Panc1 (cell line): Measurements from ENCODE around the gene PEX1. TPM values are rescaled to one million over a fixed set of nuclear protein-coding genes. Genes with fewer than 3 reads are reported as not detected.

Experiments
- ATAC-seq: fragments of 200-7000 bp; cut with Tn5 transposase; 2 replicates; pipeline ENCODE4 v1.9.1; 2020; ENCODE audit warnings: mild to moderate bottlenecking, moderate library complexity
- BruUV-seq: library from RNA; stranded (reverse); fragments of 400-500 nt; replicated peaks from 2 replicates; lab custom pipeline; 2021; lab: Mats Ljungman, UMichigan
- CTCF ChIA-PET: fragments of 300-600 bp; sonication (Branson Sonifier 250); formaldehyde crosslinking; loops from one replicate; lab custom pipeline; 2022; ENCODE audit warnings: antibody characterized with exemption; lab: Charles Lee
- POLR2A ChIA-PET: fragments of 300-600 bp; sonication (Branson Sonifier 250); formaldehyde crosslinking; loops from one replicate; lab custom pipeline; 2022; ENCODE audit warnings: antibody characterized with exemption; lab: Charles Lee
- DNase-seq: peaks from one replicate; pipeline ENCODE4 v3.0.0-alpha.2; 2010; ENCODE audit warnings: low read depth, low spot score
- H3K27ac ChIP-seq: 2 replicates; pipeline ENCODE4 v1.5.1; 2011; ENCODE audit warnings: mild to moderate bottlenecking, low read length, inconsistent platforms
- H3K27me3 ChIP-seq: fragments of 200-500 bp; sonication (Bioruptor generic); 2 replicates; pipeline ENCODE4 v1.6.0; 2014; ENCODE audit warnings: low read length, inconsistent platforms; ENCODE audit not compliant: control insufficient read depth, insufficient read depth
- H3K36me3 ChIP-seq: fragments of 200-500 bp; sonication (Bioruptor generic); 2 replicates; pipeline ENCODE4 v1.5.1; 2014; ENCODE audit warnings: inconsistent platforms, mild to moderate bottlenecking, low read length, moderate library complexity; ENCODE audit not compliant: control insufficient read depth, insufficient read depth
- H3K4me1 ChIP-seq: 2 replicates; pipeline ENCODE4 v1.5.1; 2011; ENCODE audit warnings: inconsistent platforms, mild to moderate bottlenecking, low read length, moderate library complexity; ENCODE audit not compliant: control insufficient read depth, insufficient read depth
- H3K4me3 ChIP-seq, 2 experiments: 2 replicates each; pipeline ENCODE4 v1.5.1; 2011 to 2012; ENCODE audit warnings: low read depth in 2 of 2, low read length in 2 of 2, mild to moderate bottlenecking in 2 of 2, inconsistent platforms in 1 of 2, moderate library complexity in 1 of 2
- H3K9me3 ChIP-seq: fragments of 200-500 bp; sonication (Bioruptor generic); 2 replicates; pipeline ENCODE4 v1.5.1; 2014; ENCODE audit warnings: low read depth, mild to moderate bottlenecking, inconsistent platforms, low read length, moderate library complexity; ENCODE audit not compliant: control insufficient read depth, insufficient read depth
- CTCF ChIP-seq: fragments of 450-650 bp; IDR thresholded peaks from 2 replicates; pipeline ENCODE4 v1.5.1; 2017; ENCODE audit warnings: mild to moderate bottlenecking
- POLR2AphosphoS5 ChIP-seq: IDR thresholded peaks from 2 replicates; pipeline ENCODE4 v1.6.1; 2012; ENCODE audit warnings: mild to moderate bottlenecking, low read depth, low read length, moderate library complexity
- SIN3A ChIP-seq: IDR thresholded peaks from 2 replicates; pipeline ENCODE4 v1.6.1; 2012; ENCODE audit warnings: low read depth, mild to moderate bottlenecking, low read length, moderate library complexity, borderline replicate concordance; ENCODE audit not compliant: insufficient read depth
- TCF7L2 ChIP-seq: IDR thresholded peaks from 2 replicates; pipeline ENCODE4 v1.6.1; 2011; ENCODE audit warnings: mild to moderate bottlenecking, low read depth, low read length, inconsistent platforms
- in situ Hi-C: cut with HindIII; loops from 2 replicates; pipeline ENCODE4 v1.10.0; 2016; ENCODE audit warnings: low sequenced_read_pairs, low pct_unique_long_range_greater_than_20kb
- intact Hi-C: fragments of 100-400 bp; cut with micrococcal nuclease; formaldehyde crosslinking; loops from one replicate; pipeline ENCODE4 v1.10.0; 2022; ENCODE audit not compliant: unreplicated experiment
- total RNA-seq: library from RNA; stranded (reverse); gene quantifications from one replicate; pipeline ENCODE4 v1.2.1, GENCODE V29; 2021; ENCODE audit not compliant: unreplicated experiment
- TF ChIP-seq, protein P1 (sequence below), 2 experiments: IDR thresholded peaks; 2 replicates each; pipeline ENCODE4 v1.6.1; 2011 to 2012; ENCODE audit warnings: low read depth in 2 of 2, control low read depth in 1 of 2, low read length in 1 of 2, mild to moderate bottlenecking in 1 of 2, moderate library complexity in 1 of 2; ENCODE audit not compliant: insufficient read depth in 1 of 2

The PEX1 gene
- total RNA-seq, 1 experiment from 2014 or later, result 13.9 TPM

- in situ Hi-C loops, result no loop called here
These were observed 24.6 kb downstream of the PEX1 start for GRCh38 chr7:92503767-92504166.

GRCh38 chr7:92498557-92498956 is 29.8 kb downstream of the PEX1 start:
- no peaks in the 10 kb centered on the region; the same call in 1 of the 2 replicates for H3K36me3 ChIP-seq
- intact Hi-C loops (no loop called here), in situ Hi-C loops (no loop called here)

More at GRCh38 chr7:92503767-92504166, 24.6 kb downstream of the PEX1 start:
- no peak for ATAC-seq
- no peaks in the 10 kb centered on the region for H3K27me3 ChIP-seq
- no peaks in the 10 kb centered on the region for H3K4me1 ChIP-seq
- no peak overlapping the region for H3K4me3 ChIP-seq
- peaks cover 2% of the 10 kb centered on the region; the same call in 1 of the 2 replicates for H3K36me3 ChIP-seq
- intact Hi-C loops, result no loop called here
- no peaks in the 10 kb centered on the region for H3K9me3 ChIP-seq
- no peak overlapping the region for H3K27ac ChIP-seq
- no peak for DNase-seq
- ChIA-PET CTCF (no interaction called here), POLR2A (no interaction called here)
- BruUV-seq, result no TSS peak
- TF ChIP-seq CTCF (no peak), TCF7L2 (no peak)

More at GRCh38 chr7:92498557-92498956, 29.8 kb downstream of the PEX1 start:
- ChIA-PET CTCF (no interaction called here), POLR2A (no interaction called here)
- TF ChIP-seq, protein P1, sequence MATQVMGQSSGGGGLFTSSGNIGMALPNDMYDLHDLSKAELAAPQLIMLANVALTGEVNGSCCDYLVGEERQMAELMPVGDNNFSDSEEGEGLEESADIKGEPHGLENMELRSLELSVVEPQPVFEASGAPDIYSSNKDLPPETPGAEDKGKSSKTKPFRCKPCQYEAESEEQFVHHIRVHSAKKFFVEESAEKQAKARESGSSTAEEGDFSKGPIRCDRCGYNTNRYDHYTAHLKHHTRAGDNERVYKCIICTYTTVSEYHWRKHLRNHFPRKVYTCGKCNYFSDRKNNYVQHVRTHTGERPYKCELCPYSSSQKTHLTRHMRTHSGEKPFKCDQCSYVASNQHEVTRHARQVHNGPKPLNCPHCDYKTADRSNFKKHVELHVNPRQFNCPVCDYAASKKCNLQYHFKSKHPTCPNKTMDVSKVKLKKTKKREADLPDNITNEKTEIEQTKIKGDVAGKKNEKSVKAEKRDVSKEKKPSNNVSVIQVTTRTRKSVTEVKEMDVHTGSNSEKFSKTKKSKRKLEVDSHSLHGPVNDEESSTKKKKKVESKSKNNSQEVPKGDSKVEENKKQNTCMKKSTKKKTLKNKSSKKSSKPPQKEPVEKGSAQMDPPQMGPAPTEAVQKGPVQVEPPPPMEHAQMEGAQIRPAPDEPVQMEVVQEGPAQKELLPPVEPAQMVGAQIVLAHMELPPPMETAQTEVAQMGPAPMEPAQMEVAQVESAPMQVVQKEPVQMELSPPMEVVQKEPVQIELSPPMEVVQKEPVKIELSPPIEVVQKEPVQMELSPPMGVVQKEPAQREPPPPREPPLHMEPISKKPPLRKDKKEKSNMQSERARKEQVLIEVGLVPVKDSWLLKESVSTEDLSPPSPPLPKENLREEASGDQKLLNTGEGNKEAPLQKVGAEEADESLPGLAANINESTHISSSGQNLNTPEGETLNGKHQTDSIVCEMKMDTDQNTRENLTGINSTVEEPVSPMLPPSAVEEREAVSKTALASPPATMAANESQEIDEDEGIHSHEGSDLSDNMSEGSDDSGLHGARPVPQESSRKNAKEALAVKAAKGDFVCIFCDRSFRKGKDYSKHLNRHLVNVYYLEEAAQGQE (IDR thresholded peaks at IDR 0.05; ENCODE audit: insufficient read depth in 1 of 2, low read depth in 2 of 2, low read length in 1 of 2), result no peak
- TF ChIP-seq CTCF, result no peak
- no peak for TF ChIP-seq SIN3A
- no peak for TF ChIP-seq TCF7L2
- TF ChIP-seq POLR2AphosphoS5, result no peak
- H3K9me3 ChIP-seq, result no peaks in the 10 kb centered on the region
- BruUV-seq, result no TSS peak
- no peak overlapping the region for H3K27ac ChIP-seq
- H3K4me3 ChIP-seq, result no peak overlapping the region
- no peak for ATAC-seq
- no peak for DNase-seq
- H3K27me3 ChIP-seq, result no peaks in the 10 kb centered on the region
- H3K4me1 ChIP-seq, result no peaks in the 10 kb centered on the region
